H1 (cell line): ENCODE measurements around the gene PCDHAC2. TPM values are rescaled to one million over a fixed set of nuclear protein-coding genes. Genes with fewer than 3 reads are reported as not detected.

Experiments used
- CTCF ChIP-seq, 3 experiments: IDR thresholded peaks; 1 replicate in 2 of 3; 2 replicates in 1 of 3; pipeline versions ENCODE4 v1.5.1 to v1.6.1; 2011; ENCODE audit warnings: low read length in 3 of 3, mild to moderate bottlenecking in 3 of 3, inconsistent platforms in 2 of 3, low read depth in 1 of 3, moderate library complexity in 1 of 3; ENCODE audit not compliant: insufficient read depth in 1 of 3; ENCODE audit errors: control extremely low read depth in 1 of 3
- HDAC6 ChIP-seq: IDR thresholded peaks from one replicate; pipeline ENCODE4 v1.7.1; 2012; ENCODE audit warnings: low read depth, mild to moderate bottlenecking, inconsistent platforms, low read length, moderate library complexity
- USF2 ChIP-seq: IDR thresholded peaks from 2 replicates; pipeline ENCODE4 v1.6.1; 2011; ENCODE audit warnings: low read length, improper control_type of control experiment
- polyA plus RNA-seq, 7 experiments: library from polyadenylated mRNA; depleted of rRNA in 3 of 7; stranded (reverse) in 5 of 7; unstranded in 2 of 7; fragments of >200 nt in 5 of 7; fragments of 200-250 nt in 2 of 7; gene quantifications; 1 replicate in 5 of 7; 2 replicates in 1 of 7; 4 replicates in 1 of 7; pipeline versions ENCODE4 v1.2.1 to v1.2.3, GENCODE V29; 2011 to 2013; ENCODE audit warnings: missing spikeins in 2 of 7, mixed read lengths in 2 of 7
- total RNA-seq: library from RNA; stranded (reverse); fragmentation: NEBNext Ultra II Directional; extraction: Animal tissue kit (Norgen Biotek cat#: 25700); gene quantifications from 2 replicates; pipeline ENCODE4 v1.2.1, GENCODE V29; 2021

PCDHAC2 gene
- total and polyA plus RNA-seq, 2 of the 8 experiments (the other 6 are each of a cell fraction or from before 2014, with no cell fraction given) = 3.7 to 5.0 TPM

GRCh38 chr5:140951636-140952035 lies 14.6 kb upstream of the PCDHAC2 start (continued):
- no peak for TF ChIP-seq CTCF (IDR thresholded peaks at IDR 0.05; ENCODE audit: control extremely low read depth in 1 of 3, insufficient read depth in 1 of 3, low read depth in 1 of 3, low read length in 3 of 3)
- TF ChIP-seq HDAC6 = no peak
- TF ChIP-seq USF2 = no peak
